Adrenal gland (tissue), 5 donors: ENCODE results near the gene PPP6R2.

ENCODE experiments used
- CTCF ChIP-seq, 6 experiments: fragments of 450-650 bp in 4 of 6; fragments of 200-600 bp in 2 of 6; sonication (generic) in 1 of 6; IDR thresholded peaks; 1 replicate in 5 of 6; 2 replicates in 1 of 6; pipeline versions ENCODE4 v1.5.1 to v1.8.0; 2016 to 2021; ENCODE audit warnings: antibody characterized with exemption in 6 of 6, mild to moderate bottlenecking in 2 of 6, moderate library complexity in 1 of 6
- POLR2A ChIP-seq, 2 donors: fragments of 450-650 bp; IDR thresholded peaks; one replicate each; pipeline ENCODE4 v1.6.1; 2017; ENCODE audit warnings: antibody characterized with exemption in 2 of 2, mild to moderate bottlenecking in 2 of 2, moderate library complexity in 1 of 2
- donor health status: DM: no; HTN: no; CAD: no.

GRCh38 chr22:50309601-50309991 lies 33.5 kb upstream of the PPP6R2 start:
- no peak for TF ChIP-seq CTCF (IDR thresholded peaks at IDR 0.05)
- no peak for TF ChIP-seq POLR2A (IDR thresholded peaks at IDR 0.05)
